H1 (cell line): ENCODE measurements around the gene SMG7. TPM values are rescaled to one million over a fixed set of nuclear protein-coding genes. Genes with fewer than 3 reads are reported as not detected.

ENCODE experiments used
- CTCF ChIA-PET: fragments of 300-600 bp; sonication (Branson Sonifier 250); formaldehyde crosslinking; loops from one replicate; lab custom pipeline; 2021; ENCODE audit not compliant: partially characterized antibody; lab: Charles Lee
- POLR2A ChIA-PET: fragments of 300-600 bp; sonication (Branson Sonifier 250); formaldehyde crosslinking; loops from one replicate; lab custom pipeline; 2021; ENCODE audit warnings: inconsistent platforms; ENCODE audit not compliant: partially characterized antibody; lab: Charles Lee
- DNase-seq, 2 experiments: peaks; one replicate each; pipeline versions ENCODE4 v3.0.0 to v3.0.0-alpha.2; 2010 to 2022; ENCODE audit warnings: low spot score in 2 of 2, low read depth in 1 of 2, mixed read lengths in 1 of 2
- FAIRE-seq: peaks from 2 replicates; lab custom pipeline; 2011; peaks lifted over from hg19 to GRCh38; lab: Jason Lieb, UNC
- H2AFZ ChIP-seq: 2 replicates; pipeline ENCODE4 v1.8.1; 2012; ENCODE audit warnings: low read length, inconsistent platforms
- H2AK5ac ChIP-seq: 2 replicates; pipeline ENCODE4 v1.6.1; 2013; ENCODE audit warnings: low read depth, low read length
- H2BK120ac ChIP-seq: replicated peaks from 2 replicates; pipeline ENCODE3; 2013; ENCODE audit warnings: low read depth, low read length, inconsistent platforms
- H2BK12ac ChIP-seq: 2 replicates; pipeline ENCODE4 v1.6.1; 2013; ENCODE audit warnings: low read depth, low read length
- H2BK15ac ChIP-seq: 2 replicates; pipeline ENCODE4 v1.6.1; 2013; ENCODE audit warnings: low read length
- H2BK20ac ChIP-seq: 2 replicates; pipeline ENCODE4 v1.6.1; 2013; ENCODE audit warnings: low read length
- H2BK5ac ChIP-seq: 2 replicates; pipeline ENCODE4 v1.6.1; 2013; ENCODE audit warnings: low read depth, low read length
- H3K14ac ChIP-seq: 2 replicates; pipeline ENCODE4 v1.6.1; 2013; ENCODE audit warnings: inconsistent platforms; ENCODE audit not compliant: insufficient read length
- H3K18ac ChIP-seq: 2 replicates; pipeline ENCODE4 v1.6.1; 2013; ENCODE audit warnings: low read length; ENCODE audit errors: extremely low read depth
- H3K23ac ChIP-seq: 2 replicates; pipeline ENCODE4 v1.6.1; 2013; ENCODE audit warnings: inconsistent platforms; ENCODE audit not compliant: insufficient read length
- H3K23me2 ChIP-seq: 2 replicates; pipeline ENCODE4 v1.6.1; 2013; ENCODE audit warnings: low read depth, low read length
- H3K27ac ChIP-seq: 2 replicates; pipeline ENCODE4 v1.6.1; 2011; ENCODE audit warnings: low read depth, low read length, inconsistent platforms
- H3K27me3 ChIP-seq, 4 experiments: replicated peaks in 1 of 4; 1 replicate in 1 of 4; 2 replicates in 3 of 4; pipeline versions ENCODE4 v1.6.1 to v1.8.1; 2011 to 2013; ENCODE audit warnings: low read length in 3 of 4, mild to moderate bottlenecking in 3 of 4, inconsistent platforms in 2 of 4, mixed read lengths in 2 of 4, moderate library complexity in 1 of 4; ENCODE audit not compliant: control insufficient read depth in 3 of 4, insufficient read depth in 3 of 4; ENCODE audit errors: extremely low read depth in 1 of 4
- H3K36me3 ChIP-seq, 4 experiments: 2 replicates each; pipeline versions ENCODE4 v1.6.1 to v1.8.1; 2011 to 2013; ENCODE audit warnings: mild to moderate bottlenecking in 4 of 4, low read length in 3 of 4, moderate library complexity in 2 of 4, control low read depth in 1 of 4, inconsistent platforms in 1 of 4; ENCODE audit not compliant: insufficient read depth in 4 of 4, control insufficient read depth in 2 of 4
- H3K4ac ChIP-seq: replicated peaks from 2 replicates; pipeline ENCODE3; 2013; ENCODE audit warnings: low read length, low read depth, mixed read lengths, inconsistent platforms; ENCODE audit not compliant: insufficient read length
- H3K4me1 ChIP-seq, 4 experiments: replicated peaks in 1 of 4; 1 replicate in 1 of 4; 2 replicates in 3 of 4; pipeline versions ENCODE4 v1.6.1 to v1.8.1; 2011 to 2013; ENCODE audit warnings: low read length in 3 of 4, inconsistent platforms in 2 of 4, mixed read lengths in 1 of 4; ENCODE audit not compliant: insufficient read depth in 4 of 4, control insufficient read depth in 3 of 4
- H3K4me2 ChIP-seq, 2 experiments: 2 replicates each; pipeline versions ENCODE4 v1.6.1 to v1.8.1; 2011 to 2013; ENCODE audit warnings: low read depth in 2 of 2, low read length in 2 of 2, control low read depth in 1 of 2, inconsistent platforms in 1 of 2, mild to moderate bottlenecking in 1 of 2; ENCODE audit not compliant: insufficient read depth in 1 of 2
- H3K4me3 ChIP-seq, 4 experiments: fragments of 200-600, 300-600 bp in 1 of 4; sonication (generic), shearing (Covaris generic), sonication (Bioruptor Twin) in 1 of 4; 2 replicates each; pipeline versions ENCODE4 v1.5.1 to v1.8.1; 2011 to 2016; ENCODE audit warnings: low read length in 4 of 4, low read depth in 3 of 4, control low read depth in 2 of 4, inconsistent platforms in 2 of 4, mild to moderate bottlenecking in 2 of 4, mixed read lengths in 1 of 4, moderate library complexity in 1 of 4; ENCODE audit not compliant: insufficient read depth in 2 of 4; ENCODE audit errors: extremely low read depth in 1 of 4
- H3K56ac ChIP-seq: replicated peaks from 2 replicates; pipeline ENCODE3; 2013; ENCODE audit warnings: low read depth, mild to moderate bottlenecking, mixed read lengths, low read length, inconsistent platforms; ENCODE audit not compliant: insufficient read length
- H3K79me1 ChIP-seq: 2 replicates; pipeline ENCODE4 v1.6.1; 2013; ENCODE audit warnings: low read depth, low read length, control low read depth
- H3K79me2 ChIP-seq, 2 experiments: 2 replicates each; pipeline versions ENCODE4 v1.6.1 to v1.8.1; 2012 to 2013; ENCODE audit warnings: low read length in 2 of 2, mild to moderate bottlenecking in 2 of 2, inconsistent platforms in 1 of 2; ENCODE audit not compliant: insufficient read depth in 2 of 2, control insufficient read depth in 1 of 2
- H3K9ac ChIP-seq, 4 experiments: replicated peaks in 1 of 4; 1 replicate in 1 of 4; 2 replicates in 3 of 4; pipeline versions ENCODE4 v1.6.1 to v1.8.1; 2011 to 2013; ENCODE audit warnings: low read depth in 3 of 4, low read length in 3 of 4, control low read depth in 2 of 4, mild to moderate bottlenecking in 2 of 4, moderate library complexity in 2 of 4, inconsistent platforms in 1 of 4; ENCODE audit errors: extremely low read depth in 1 of 4
- H3K9me3 ChIP-seq, 2 experiments: 2 replicates each; pipeline versions ENCODE4 v1.6.1 to v1.8.1; 2012 to 2013; ENCODE audit warnings: mild to moderate bottlenecking in 2 of 2, moderate library complexity in 2 of 2, control low read depth in 1 of 2, inconsistent platforms in 1 of 2, low read depth in 1 of 2, low read length in 1 of 2, mixed read lengths in 1 of 2; ENCODE audit not compliant: insufficient read depth in 2 of 2
- H4K20me1 ChIP-seq, 2 experiments: replicated peaks in 1 of 2; 2 replicates each; pipeline versions ENCODE3 to v1.8.1; 2011 to 2013; ENCODE audit warnings: inconsistent platforms in 2 of 2, low read length in 2 of 2, mild to moderate bottlenecking in 1 of 2; ENCODE audit not compliant: insufficient read depth in 2 of 2, control insufficient read depth in 1 of 2
- H4K5ac ChIP-seq: 2 replicates; pipeline ENCODE4 v1.6.1; 2013; ENCODE audit warnings: low read length, low read depth, mixed read lengths, inconsistent platforms; ENCODE audit not compliant: insufficient read length
- H4K8ac ChIP-seq: 2 replicates; pipeline ENCODE4 v1.8.0; 2013; ENCODE audit warnings: mild to moderate bottlenecking, moderate library complexity, low read length, inconsistent platforms; ENCODE audit not compliant: insufficient read depth; ENCODE audit errors: extremely low read depth
- H4K91ac ChIP-seq: replicated peaks from 2 replicates; pipeline ENCODE3; 2013; ENCODE audit warnings: low read length, mixed read lengths, inconsistent platforms; ENCODE audit not compliant: insufficient read length
- CEBPB ChIP-seq: IDR thresholded peaks from 2 replicates; pipeline ENCODE4 v1.6.1; 2012; ENCODE audit warnings: low read depth, low read length
- CHD1 ChIP-seq: IDR thresholded peaks from 2 replicates; pipeline ENCODE4 v1.6.1; 2012; ENCODE audit warnings: low read depth, low read length, improper control_type of control experiment
- KDM1A ChIP-seq: fragments of 200-600, 300-600 bp; sonication (generic); IDR thresholded peaks from 2 replicates; pipeline ENCODE4 v1.7.1; 2016; ENCODE audit warnings: mild to moderate bottlenecking, low read length, borderline replicate concordance
- NRF1 ChIP-seq: IDR thresholded peaks from 2 replicates; pipeline ENCODE4 v1.6.1; 2011; ENCODE audit warnings: mild to moderate bottlenecking, low read depth, low read length, improper control_type of control experiment
- PHF8 ChIP-seq: fragments of 200-600 bp; sonication (generic); conservative IDR thresholded peaks from 2 replicates; pipeline ENCODE4 v1.7.1; 2012; ENCODE audit warnings: low read depth, mild to moderate bottlenecking, inconsistent platforms, low read length, moderate library complexity
- SRF ChIP-seq: IDR thresholded peaks from 2 replicates; pipeline ENCODE4 v1.6.1; 2011; ENCODE audit warnings: mild to moderate bottlenecking, low read depth, low read length, moderate library complexity
- TEAD4 ChIP-seq: IDR thresholded peaks from 2 replicates; pipeline ENCODE4 v1.6.1; 2012; ENCODE audit warnings: low read depth, low read length, inconsistent platforms, mixed read lengths
- WGBS, 2 experiments: shearing (Covaris generic) in 1 of 2; methylation state at CpG; one replicate each; pipeline versions ENCODE4 v1.1.6 to v1.1.7; 2013 to 2015; ENCODE audit warnings: low lambda C conversion rate in 2 of 2, mixed read lengths in 2 of 2, inconsistent platforms in 1 of 2, low coverage in 1 of 2, missing lambda C conversion rate in 1 of 2; ENCODE audit not compliant: insufficient replicate concordance in 2 of 2, insufficient coverage in 1 of 2, insufficient read length in 1 of 2; ENCODE audit errors: extremely low coverage in 1 of 2, missing lambda C conversion rate in 1 of 2; 5-methylcytosine and 5-hydroxymethylcytosine counted together
- polyA plus RNA-seq, 7 experiments: library from polyadenylated mRNA; depleted of rRNA in 3 of 7; stranded (reverse) in 5 of 7; unstranded in 2 of 7; fragments of >200 nt in 5 of 7; fragments of 200-250 nt in 2 of 7; gene quantifications; 1 replicate in 5 of 7; 2 replicates in 1 of 7; 4 replicates in 1 of 7; pipeline versions ENCODE4 v1.2.1 to v1.2.3, GENCODE V29; 2011 to 2013; ENCODE audit warnings: missing spikeins in 2 of 7, mixed read lengths in 2 of 7
- total RNA-seq: library from RNA; stranded (reverse); fragmentation: NEBNext Ultra II Directional; extraction: Animal tissue kit (Norgen Biotek cat#: 25700); gene quantifications from 2 replicates; pipeline ENCODE4 v1.2.1, GENCODE V29; 2021

SMG7 gene
- total and polyA plus RNA-seq, 2 of the 8 experiments (the other 6 are each of a cell fraction or from before 2014, with no cell fraction given), result 39.3 to 65.6 TPM

- no peak overlapping the region for H3K27ac ChIP-seq
- H2BK5ac ChIP-seq, result no peak overlapping the region
- ChIA-PET CTCF (interaction anchor here (3.0 kb wide), 1 partner anchor 70 kb away, joined by 10 read pairs; no protein-coding TSS in a partner anchor), POLR2A (no interaction called here)
- no peak overlapping the region for H3K14ac ChIP-seq
- no peaks in the 10 kb centered on the region; the same call in 1 of the 2 replicates for H3K79me1 ChIP-seq
- DNase-seq (no peak), FAIRE-seq (no peak)
- H2AFZ ChIP-seq, result no peak overlapping the region
- H4K8ac ChIP-seq, result no peak overlapping the region; the same call in 1 of the 2 replicates
- H3K4ac ChIP-seq, result no peak overlapping the region
- no peak overlapping the region for H4K5ac ChIP-seq
- H3K9ac ChIP-seq, result no peak overlapping the region
- H3K56ac ChIP-seq, result no peak overlapping the region
- no peaks in the 10 kb centered on the region for H3K23me2 ChIP-seq
- no peak overlapping the region for H3K18ac ChIP-seq
- H2BK120ac ChIP-seq, result no peak overlapping the region
- H3K36me3 ChIP-seq, result peaks cover 11 to 66% (median 44%) of the 10 kb centered on the region in 4 experiments; a peak in 7 of 8 replicates
- peaks cover 0 to 2% of the 10 kb centered on the region in 2 experiments for H4K20me1 ChIP-seq
- H3K9me3 ChIP-seq, result no peaks in the 10 kb centered on the region
- H2BK20ac ChIP-seq, result no peak overlapping the region
- no peak overlapping the region for H3K23ac ChIP-seq
- H3K27me3 ChIP-seq, result no peaks in the 10 kb centered on the region
- H3K4me2 ChIP-seq, result no peak overlapping the region
- no peak overlapping the region for H2AK5ac ChIP-seq
- H4K91ac ChIP-seq, result no peak overlapping the region
- WGBS, 2 experiments, result 91% methylated on average over 6 of the region's 6 CpGs; no CpG with 5 or more reads in 1 of the 2 experiments
- H3K4me1 ChIP-seq, result no peaks in the 10 kb centered on the region
- H3K79me2 ChIP-seq, result no peaks in the 10 kb centered on the region
- no peak overlapping the region for H3K4me3 ChIP-seq
- no peak overlapping the region for H2BK12ac ChIP-seq
- TF ChIP-seq TEAD4 (no peak), PHF8 (no peak), CEBPB (no peak), SRF (no peak), CHD1 (no peak), NRF1 (no peak), KDM1A (no peak)
- no peak overlapping the region for H2BK15ac ChIP-seq
These were observed 80.6 kb downstream of the SMG7 start for GRCh38 chr1:183552891-183553290.
